Spinal cord (tissue), 10 donors: ENCODE measurements around the gene ELP1. TPM values are rescaled to one million over a fixed set of nuclear protein-coding genes. Genes with fewer than 3 reads are reported as not detected.

Experiments used
- DNase-seq, 6 donors: peaks; one replicate each; pipeline versions ENCODE4 v3.0.0 to v3.0.0-alpha.2; 2013 to 2015; ENCODE audit warnings: low spot score in 6 of 6, low read depth in 4 of 6
- H3K27ac ChIP-seq: one replicate; pipeline ENCODE4 v1.5.1; 2013; ENCODE audit warnings: low read depth, low read length, control low read depth
- H3K27me3 ChIP-seq: one replicate; pipeline ENCODE4 v1.6.1; 2013; ENCODE audit warnings: low read length; ENCODE audit not compliant: control insufficient read depth, insufficient read depth
- H3K36me3 ChIP-seq: one replicate; pipeline ENCODE4 v1.6.1; 2013; ENCODE audit warnings: low read length; ENCODE audit not compliant: control insufficient read depth, insufficient read depth
- H3K4me1 ChIP-seq: one replicate; pipeline ENCODE4 v1.6.1; 2013; ENCODE audit warnings: low read length; ENCODE audit not compliant: control insufficient read depth, insufficient read depth
- H3K4me3 ChIP-seq: one replicate; pipeline ENCODE4 v1.5.1; 2013; ENCODE audit warnings: low read depth, low read length, control low read depth
- H3K9me3 ChIP-seq: one replicate; pipeline ENCODE4 v1.6.1; 2013; ENCODE audit warnings: low read length; ENCODE audit not compliant: control insufficient read depth, insufficient read depth
- WGBS: methylation state at CpG from one replicate; pipeline ENCODE4 v1.1.5; 2013; ENCODE audit warnings: missing lambda C conversion rate; ENCODE audit not compliant: insufficient coverage; 5-methylcytosine and 5-hydroxymethylcytosine counted together
- polyA plus RNA-seq, 2 donors: library from polyadenylated mRNA; unstranded; fragments of 120-200 nt; gene quantifications; one replicate each; pipeline ENCODE4 v1.2.1, GENCODE V29; 2013; ENCODE audit not compliant: insufficient read length in 2 of 2
- total RNA-seq, 2 donors: library from RNA; depleted of rRNA in 1 of 2; stranded (reverse); fragments of 120-200 nt in 1 of 2; fragments of >200 nt in 1 of 2; gene quantifications; one replicate each; pipeline versions ENCODE4 v1.2.3 to v1.2.4, GENCODE V29; 2013 to 2014
- donor health status: healthy.

The ELP1 gene
- total and polyA plus RNA-seq, 4 donors, result 41.9 to 60.2 (median 55.2) TPM

DNA sequence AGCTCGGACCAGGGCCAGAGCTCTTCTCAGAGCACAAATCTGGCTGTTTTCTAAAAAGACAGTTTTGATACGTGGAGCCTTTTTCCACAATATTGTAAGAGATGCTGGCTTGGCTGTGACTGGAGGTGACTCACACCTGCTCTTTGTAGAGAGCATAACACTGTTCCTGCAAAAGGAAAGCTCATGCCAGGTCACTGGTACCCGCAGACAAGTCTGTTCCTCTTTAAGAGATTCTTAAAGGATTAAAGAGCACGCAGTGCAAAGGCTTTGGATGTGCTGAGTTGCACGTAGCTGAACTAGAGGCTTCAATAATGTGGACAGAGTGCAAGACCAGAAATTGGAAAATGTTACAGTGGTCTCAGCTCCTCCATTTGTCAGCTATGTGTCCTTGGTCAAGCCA, 97.1 kb downstream of the ELP1 start:
- Histone ChIP-seq H3K27ac (no peak overlapping the region), H3K27me3 (no peaks in the 10 kb centered on the region), H3K9me3 (no peaks in the 10 kb centered on the region), H3K4me3 (no peak overlapping the region), H3K36me3 (no peaks in the 10 kb centered on the region), H3K4me1 (no peaks in the 10 kb centered on the region)
- 78% methylated on average over 4 of the region's 5 CpGs for WGBS
- DNase-seq, result no peak

GRCh38 chr9:108836319-108836718, 97.6 kb downstream of the ELP1 start:
- H3K27me3 ChIP-seq, result no peaks in the 10 kb centered on the region
- no peaks in the 10 kb centered on the region for H3K9me3 ChIP-seq
- H3K36me3 ChIP-seq, result no peaks in the 10 kb centered on the region
- H3K4me1 ChIP-seq, result no peaks in the 10 kb centered on the region
- no peak overlapping the region for H3K4me3 ChIP-seq
- WGBS, result 89% methylated on average over 9 of the region's 9 CpGs
- no peak overlapping the region for H3K27ac ChIP-seq
- DNase-seq, result no peak

DNA sequence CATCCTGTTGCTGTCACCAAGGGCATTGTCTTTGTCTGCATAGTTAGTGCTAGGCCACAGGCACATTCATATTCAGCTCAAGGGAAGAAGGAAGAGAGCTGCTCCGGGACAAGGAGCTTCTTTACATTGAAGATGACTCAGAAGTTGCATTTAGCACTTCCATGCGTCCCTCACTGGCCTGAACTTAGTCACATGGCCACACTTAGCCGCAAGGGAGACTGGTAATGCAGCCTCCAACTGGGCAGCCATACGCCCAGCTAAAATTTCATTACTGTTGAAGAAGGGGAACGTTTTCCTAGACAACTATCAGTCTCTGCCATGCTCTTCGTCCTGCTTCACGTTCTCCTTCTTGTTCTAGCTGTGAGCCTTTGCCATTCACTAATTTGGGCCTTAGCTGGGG, 98.1 kb downstream of the ELP1 start:
- no peaks in the 10 kb centered on the region for H3K4me1 ChIP-seq
- no peaks in the 10 kb centered on the region for H3K9me3 ChIP-seq
- H3K27ac ChIP-seq, result no peak overlapping the region
- H3K36me3 ChIP-seq, result no peaks in the 10 kb centered on the region
- no peak overlapping the region for H3K4me3 ChIP-seq
- WGBS, result 73% methylated on average over 6 of the region's 7 CpGs
- DNase-seq, result no peak
- H3K27me3 ChIP-seq, result no peaks in the 10 kb centered on the region

- Histone ChIP-seq H3K36me3 (no peaks in the 10 kb centered on the region), H3K4me1 (no peaks in the 10 kb centered on the region), H3K27ac (no peak overlapping the region), H3K4me3 (no peak overlapping the region), H3K27me3 (no peaks in the 10 kb centered on the region), H3K9me3 (no peaks in the 10 kb centered on the region)
- no peak for DNase-seq
- WGBS, result 68% methylated on average over 3 of the region's 4 CpGs
Observed at GRCh38 chr9:108834959-108835665, 98.8 kb downstream of the ELP1 start.

DNA sequence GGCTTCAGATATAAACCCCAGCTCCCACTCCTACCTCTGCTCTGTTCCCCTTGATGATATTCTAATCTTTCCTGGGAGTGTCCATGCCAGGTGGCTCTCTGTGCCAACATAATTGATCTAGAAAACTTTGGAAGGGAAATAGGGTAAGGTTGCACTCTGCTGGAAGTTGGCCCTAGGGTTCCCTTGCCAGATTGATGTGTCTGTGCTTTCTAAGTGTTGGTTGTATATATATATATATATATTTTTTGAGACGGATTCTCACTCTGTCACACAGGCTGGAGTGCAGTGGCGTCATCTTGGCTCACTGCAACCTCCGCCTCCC, 101.8 kb downstream of the ELP1 start:
- Histone ChIP-seq H3K4me1 (no peaks in the 10 kb centered on the region), H3K27me3 (no peaks in the 10 kb centered on the region), H3K4me3 (no peak overlapping the region), H3K9me3 (no peaks in the 10 kb centered on the region), H3K27ac (no peak overlapping the region), H3K36me3 (no peaks in the 10 kb centered on the region)
- 100% methylated on average over 2 of the region's 3 CpGs for WGBS
- DNase-seq, result no peak

DNA sequence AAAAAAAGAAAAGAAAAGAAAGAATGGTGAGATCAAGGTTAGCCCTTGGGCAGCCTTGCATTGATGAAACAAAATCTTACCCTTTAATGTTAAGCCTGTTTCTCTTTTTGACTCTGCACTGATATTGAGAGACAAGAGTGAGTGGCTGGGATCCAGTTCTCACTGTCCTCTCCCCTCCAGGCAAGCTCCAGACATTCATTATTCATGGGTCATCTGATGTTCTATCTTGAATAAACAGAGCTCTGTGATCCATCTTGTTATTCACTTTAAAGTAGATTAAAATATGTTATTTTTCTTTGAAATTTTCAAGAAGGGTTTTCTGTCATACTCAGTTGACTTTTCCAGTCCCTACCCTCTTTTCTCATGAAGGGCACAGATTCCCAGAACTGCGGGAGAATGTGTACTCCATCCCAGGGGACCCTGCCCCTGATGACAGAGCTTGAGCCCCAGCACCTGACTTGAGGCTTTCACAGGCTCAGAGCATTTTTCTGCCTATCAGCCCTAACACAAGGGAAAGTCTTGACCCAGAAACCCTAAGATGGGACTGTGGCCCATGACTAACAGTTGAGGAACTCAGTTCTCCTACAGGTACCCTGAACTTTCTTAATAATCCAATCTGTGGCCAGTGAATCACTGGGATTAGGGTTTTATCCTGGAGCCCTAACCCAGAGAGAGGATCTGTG, 102.3 kb downstream of the ELP1 start:
- DNase-seq, result no peak
- Histone ChIP-seq H3K36me3 (no peaks in the 10 kb centered on the region), H3K4me1 (no peaks in the 10 kb centered on the region), H3K9me3 (no peaks in the 10 kb centered on the region), H3K27me3 (no peaks in the 10 kb centered on the region), H3K4me3 (no peak overlapping the region), H3K27ac (no peak overlapping the region)
- 78% methylated on average over 1 of the region's 1 CpG for WGBS

DNA sequence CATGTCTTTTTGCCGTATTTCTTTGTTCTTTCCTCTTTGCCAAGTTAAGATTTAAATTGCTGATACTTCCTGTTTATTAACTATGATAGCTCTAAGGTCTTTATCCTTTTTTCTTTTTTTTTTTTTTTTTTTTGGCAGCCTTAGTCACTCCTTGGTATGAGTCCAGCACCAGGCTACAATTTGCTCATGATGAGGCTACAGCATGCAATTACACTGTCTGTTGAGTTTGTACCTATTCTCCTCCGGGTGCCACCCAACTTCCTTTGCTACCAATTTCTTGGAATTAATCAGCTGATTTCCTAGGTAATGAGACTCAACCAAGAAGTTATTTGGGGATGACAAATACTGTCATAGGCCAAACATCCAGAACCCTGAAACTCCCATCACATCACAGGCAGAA, 103.7 kb downstream of the ELP1 start:
- Histone ChIP-seq H3K27me3 (no peaks in the 10 kb centered on the region), H3K4me1 (no peaks in the 10 kb centered on the region), H3K9me3 (no peaks in the 10 kb centered on the region), H3K27ac (no peak overlapping the region), H3K36me3 (no peaks in the 10 kb centered on the region), H3K4me3 (no peak overlapping the region)
- WGBS, result no CpG with 5 or more reads among the region's 2 CpGs
- no peak for DNase-seq

- no peak overlapping the region for H3K4me3 ChIP-seq
- no peak for DNase-seq
- 81% methylated on average over 3 of the region's 3 CpGs for WGBS
Observed at GRCh38 chr9:108823829-108824228, 110.1 kb downstream of the ELP1 start.

More at GRCh38 chr9:108823829-108824228, 110.1 kb downstream of the ELP1 start:
- Histone ChIP-seq H3K4me1 (no peaks in the 10 kb centered on the region), H3K36me3 (no peaks in the 10 kb centered on the region), H3K27me3 (no peaks in the 10 kb centered on the region), H3K27ac (no peak overlapping the region), H3K9me3 (no peaks in the 10 kb centered on the region)
